B cell (primary cell): ENCODE results near the gene IRX6.

Source experiments
- CTCF ChIP-seq: fragments of 200-600 bp; IDR thresholded peaks from one replicate; pipeline ENCODE4 v1.8.0; 2022; ENCODE audit warnings: antibody characterized with exemption, mild to moderate bottlenecking
- EZH2 ChIP-seq: IDR thresholded peaks from 2 replicates; pipeline ENCODE4 v1.6.1; 2012; ENCODE audit warnings: borderline replicate concordance, low read depth, mild to moderate bottlenecking, moderate library complexity, low read length; ENCODE audit not compliant: insufficient read depth, poor library complexity, severe bottlenecking

DNA sequence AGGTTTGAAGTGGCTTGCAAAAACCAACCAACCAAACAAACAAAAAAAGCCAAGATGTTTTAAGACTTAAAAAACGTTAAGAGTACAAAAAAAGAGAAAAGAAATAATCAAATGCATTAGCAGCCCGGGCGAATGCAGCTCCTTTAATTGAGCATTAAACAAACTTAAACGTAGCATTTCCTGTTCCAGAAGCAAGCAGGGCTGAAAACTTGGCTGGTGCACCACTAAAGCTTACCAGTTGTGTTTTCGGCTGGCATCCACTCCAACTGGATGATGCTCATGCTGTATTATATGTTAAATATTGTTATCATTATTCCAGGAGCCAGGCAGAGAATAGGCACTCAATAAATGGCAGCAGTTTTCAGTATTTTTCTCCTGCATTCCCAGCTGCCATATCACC is 45.1 kb downstream of the IRX6 start:
- TF ChIP-seq CTCF: no peak
- no peak for TF ChIP-seq EZH2
